ENCODE results near the gene CHI3L2.

The CHI3L2 gene

DNA sequence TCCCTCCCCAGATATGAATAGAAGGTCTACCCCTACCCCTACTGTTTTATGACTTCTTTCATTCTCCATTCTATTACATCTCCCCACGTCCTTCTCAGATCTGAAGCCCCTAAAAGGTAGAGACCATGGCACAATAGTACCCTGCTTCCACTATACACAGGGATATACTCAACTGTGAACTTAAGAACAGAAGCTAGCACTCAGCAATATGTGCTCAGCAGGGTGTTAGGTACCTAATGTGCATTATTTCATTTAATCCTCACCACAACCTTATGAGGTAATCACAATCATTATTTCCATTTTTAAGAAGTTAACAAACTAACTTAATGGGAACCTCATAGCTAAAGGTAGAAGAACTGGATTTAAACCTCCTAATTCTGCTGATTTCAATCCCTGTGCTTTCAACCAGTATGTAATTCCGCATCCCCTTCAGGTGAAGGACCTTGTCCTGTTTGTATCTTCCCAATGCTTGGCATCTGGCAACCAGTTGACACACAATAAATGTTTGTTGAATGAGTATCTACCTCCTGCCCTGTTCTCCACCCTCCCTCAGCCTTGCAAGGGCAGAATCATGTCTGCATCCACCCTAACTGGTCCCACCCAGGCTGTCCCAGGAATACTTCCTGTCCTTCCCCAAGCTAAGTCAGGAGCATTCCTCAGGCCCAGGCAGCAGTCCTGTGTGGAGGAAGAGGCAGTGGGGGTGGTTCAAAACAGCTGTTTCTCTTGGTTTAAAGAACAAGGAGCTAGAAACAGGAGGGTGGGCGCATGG lies 33.6 kb upstream of the CHI3L2 start:
- peaks cover 20% of the 10 kb centered on the region for H3K4me1 ChIP-seq
- TF ChIP-seq Cebpa-rat (IDR thresholded peaks at IDR 0.05), result no peak
- no peaks in the 10 kb centered on the region for H3K9me3 ChIP-seq
- no peak overlapping the region for H3K4me2 ChIP-seq
- H3K27me3 ChIP-seq, result no peaks in the 10 kb centered on the region
- H4K20me1 ChIP-seq, result no peaks in the 10 kb centered on the region
- no peak overlapping the region for H3K4me3 ChIP-seq
- H3K36me3 ChIP-seq, result peaks cover 81% of the 10 kb centered on the region
- no peak overlapping the region for H3K27ac ChIP-seq
- H3K9ac ChIP-seq, result no peak overlapping the region

DNA sequence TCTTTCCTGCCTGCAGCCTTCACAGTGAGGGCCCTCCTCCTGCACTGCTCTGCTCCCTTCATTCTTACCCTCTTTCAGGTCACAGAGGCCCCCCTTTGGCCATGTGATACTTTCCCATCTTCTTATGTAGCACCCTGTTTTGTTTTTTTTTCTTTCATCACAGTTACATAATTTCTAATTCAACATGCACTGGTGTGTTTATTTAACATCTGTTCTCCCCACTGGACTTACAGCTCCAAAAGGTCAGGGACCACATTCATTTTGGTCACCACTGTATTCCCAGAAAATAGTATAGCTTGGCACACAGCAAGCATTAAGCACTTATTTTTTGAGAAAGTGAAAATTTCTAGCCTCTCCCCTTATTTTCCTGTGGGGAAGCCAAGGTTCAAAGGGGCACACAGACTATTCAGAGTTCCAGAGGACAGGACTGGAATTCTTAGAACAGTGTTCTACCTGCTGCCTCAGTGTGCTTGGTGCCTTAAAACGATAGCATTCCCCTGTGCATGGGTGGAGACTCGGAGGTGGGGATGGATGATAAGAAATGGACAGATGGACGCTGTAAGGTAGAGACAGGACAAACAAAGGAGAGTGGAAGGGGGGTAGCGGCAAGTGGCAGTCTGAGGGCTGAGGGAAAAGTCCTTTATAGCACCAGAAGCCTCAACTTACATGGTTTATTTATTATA lies 32.4 kb upstream of the CHI3L2 start:
- no peak overlapping the region for H3K9ac ChIP-seq
- no peak overlapping the region for H3K4me2 ChIP-seq
- no peaks in the 10 kb centered on the region for H4K20me1 ChIP-seq
- H3K9me3 ChIP-seq, result no peaks in the 10 kb centered on the region
- H3K27me3 ChIP-seq, result no peaks in the 10 kb centered on the region
- peaks cover 32% of the 10 kb centered on the region for H3K4me1 ChIP-seq
- H3K27ac ChIP-seq, result no peak overlapping the region
- peaks cover 78% of the 10 kb centered on the region for H3K36me3 ChIP-seq
- H3K4me3 ChIP-seq, result no peak overlapping the region
- no peak for TF ChIP-seq Cebpa-rat (IDR thresholded peaks at IDR 0.05)

- Histone ChIP-seq H3K9ac (no peak overlapping the region), H3K4me2 (no peak overlapping the region), H3K4me3 (no peak overlapping the region), H3K4me1 (peaks cover 43% of the 10 kb centered on the region), H3K27me3 (no peaks in the 10 kb centered on the region), H3K9me3 (no peaks in the 10 kb centered on the region), H4K20me1 (no peaks in the 10 kb centered on the region), H3K27ac (no peak overlapping the region), H3K36me3 (peaks cover 74% of the 10 kb centered on the region)
- TF ChIP-seq Cebpa-rat (IDR thresholded peaks at IDR 0.05), result no peak
These were observed 31.3 kb upstream of the CHI3L2 start for GRCh38 chr1:111196213-111196612.

DNA sequence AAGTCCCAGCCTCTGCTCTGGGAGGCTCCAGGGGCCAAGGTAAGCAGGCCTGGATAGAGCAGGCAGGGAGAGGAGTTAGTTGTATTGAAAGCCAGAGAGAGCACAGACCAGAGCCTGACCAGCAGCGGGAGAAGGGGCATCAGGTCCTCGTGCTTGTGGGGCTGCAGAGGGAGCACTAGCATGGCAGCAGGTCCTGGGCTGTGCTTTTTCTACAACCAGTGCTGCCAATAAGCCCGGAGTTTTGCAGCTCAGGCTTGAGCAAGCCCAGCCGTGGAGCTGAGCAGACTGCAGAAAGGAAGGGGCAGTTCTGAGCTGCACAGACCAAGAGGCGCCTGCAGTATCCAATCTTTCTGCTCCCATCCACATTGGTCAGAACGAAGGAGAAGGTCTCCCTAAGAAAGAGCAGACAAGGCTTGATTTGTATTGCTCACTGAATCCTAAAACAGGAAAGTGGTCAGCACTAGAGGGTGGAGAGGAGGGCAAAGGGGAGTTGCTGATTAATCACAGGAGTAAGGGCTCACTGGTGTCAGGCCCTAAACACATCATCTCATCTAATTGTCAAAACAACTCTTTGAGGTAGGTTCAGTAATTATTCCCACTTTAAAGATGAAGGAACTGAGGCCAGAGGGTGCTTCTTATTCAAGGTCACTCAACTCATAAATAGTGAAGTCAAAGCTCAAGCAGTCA lies 29.8 kb upstream of the CHI3L2 start:
- Histone ChIP-seq H3K4me1 (peaks cover 54% of the 10 kb centered on the region), H3K27me3 (no peaks in the 10 kb centered on the region), H3K9ac (no peak overlapping the region), H3K4me3 (no peak overlapping the region), H4K20me1 (no peaks in the 10 kb centered on the region), H3K36me3 (peaks cover 58% of the 10 kb centered on the region), H3K9me3 (no peaks in the 10 kb centered on the region), H3K27ac (0 out of 2 replicates have a peak overlapping the region, but pooled peaks have one; percentile 19), H3K4me2 (peak overlapping the region; percentile 19; the same call in 1 of the 2 replicates)
- TF ChIP-seq Cebpa-rat (IDR thresholded peaks at IDR 0.05), result no peak

- peak overlapping the region; percentile 37; the same call in 1 of the 2 replicates for H3K27ac ChIP-seq
- H3K4me1 ChIP-seq, result peaks cover 55% of the 10 kb centered on the region
- no peaks in the 10 kb centered on the region for H4K20me1 ChIP-seq
- H3K4me2 ChIP-seq, result no peak overlapping the region
- H3K9me3 ChIP-seq, result no peaks in the 10 kb centered on the region
- no peak overlapping the region for H3K9ac ChIP-seq
- peaks cover 55% of the 10 kb centered on the region for H3K36me3 ChIP-seq
- H3K27me3 ChIP-seq, result no peaks in the 10 kb centered on the region
- no peak for TF ChIP-seq Cebpa-rat (IDR thresholded peaks at IDR 0.05)
- no peak overlapping the region for H3K4me3 ChIP-seq
These were observed 28.7 kb upstream of the CHI3L2 start for GRCh38 chr1:111198836-111199235.

DNA sequence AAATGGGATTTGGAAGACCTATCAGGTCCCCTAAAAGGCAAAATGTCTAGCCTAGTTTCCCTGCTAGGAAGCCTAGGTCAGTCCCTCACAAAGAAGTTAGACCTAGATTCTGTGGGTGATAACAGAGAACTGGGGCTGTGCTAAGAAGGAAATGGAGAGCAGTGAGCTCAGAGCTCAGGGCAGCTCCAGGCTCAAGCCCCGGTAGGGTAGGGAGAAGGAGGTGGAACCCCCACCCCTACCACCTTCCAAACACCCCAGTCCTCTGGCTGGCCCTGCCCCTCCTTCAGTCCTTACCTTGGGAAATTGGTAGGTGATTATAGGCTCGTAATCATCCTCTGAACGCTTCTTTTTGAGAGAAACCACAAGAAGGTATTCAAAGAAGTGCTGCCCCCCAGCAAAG lies 28.2 kb upstream of the CHI3L2 start:
- no peak for TF ChIP-seq Cebpa-rat (IDR thresholded peaks at IDR 0.05)
- no peak overlapping the region for H3K4me3 ChIP-seq
- H3K4me2 ChIP-seq, result peak overlapping the region; percentile 88; the same call in 1 of the 2 replicates
- H3K9ac ChIP-seq, result no peak overlapping the region
- H4K20me1 ChIP-seq, result no peaks in the 10 kb centered on the region
- no peaks in the 10 kb centered on the region for H3K27me3 ChIP-seq
- H3K9me3 ChIP-seq, result no peaks in the 10 kb centered on the region
- H3K4me1 ChIP-seq, result peaks cover 57% of the 10 kb centered on the region
- peaks cover 50% of the 10 kb centered on the region for H3K36me3 ChIP-seq
- peak overlapping the region; percentile 65; the same call in 1 of the 2 replicates for H3K27ac ChIP-seq

GRCh38 chr1:111199881-111200801 lies 27.4 kb upstream of the CHI3L2 start, which contains the start of gene DENND2D:
Gene DENND2D, minus strand, starts transcription at chr1:111200646. Its CDS starts 187 bp downstream, at chr1:111200459.
- H3K4me3 ChIP-seq, result no peak within 1 kb of the TSS
- no peaks in the 10 kb centered on the region for H3K27me3 ChIP-seq
- no peaks in the 10 kb centered on the region for H4K20me1 ChIP-seq
- 0 out of 2 replicates have a peak within 1 kb of the TSS, but pooled peaks have one; percentile 23 for H3K9ac ChIP-seq
- H3K4me2 ChIP-seq, result peak within 1 kb of the TSS; percentile 88
- peaks cover 65% of the 10 kb centered on the region for H3K4me1 ChIP-seq
- H3K36me3 ChIP-seq, result peaks cover 42% of the 10 kb centered on the region
- H3K9me3 ChIP-seq, result no peaks in the 10 kb centered on the region
- TF ChIP-seq Cebpa-rat (IDR thresholded peaks at IDR 0.05), result no peak
- peak within 1 kb of the TSS; percentile 65 for H3K27ac ChIP-seq

DNA sequence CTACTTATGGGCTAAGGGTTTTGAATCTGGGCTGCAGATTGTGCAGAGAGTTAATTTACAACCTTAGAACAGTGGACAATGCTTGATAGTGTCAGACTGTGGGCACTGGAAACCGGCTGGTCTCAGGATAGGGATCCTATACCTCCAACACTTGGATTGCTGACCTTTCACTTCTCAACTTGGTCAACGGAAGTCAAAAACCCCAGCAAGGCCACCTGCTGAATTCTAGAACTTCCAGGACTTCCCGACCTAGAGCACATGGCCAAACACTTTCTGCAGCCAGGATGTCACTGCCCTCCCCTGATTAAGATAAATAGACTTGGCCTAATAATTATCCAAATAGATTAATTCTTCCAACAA lies 26.7 kb upstream of the CHI3L2 start:
- Histone ChIP-seq H3K9ac (0 out of 2 replicates have a peak overlapping the region, but pooled peaks have one; percentile 8), H3K4me3 (no peak overlapping the region), H3K4me1 (peaks cover 71% of the 10 kb centered on the region), H3K4me2 (peak overlapping the region; percentile 88), H3K27ac (peak overlapping the region; percentile 65), H3K9me3 (no peaks in the 10 kb centered on the region), H3K36me3 (peaks cover 35% of the 10 kb centered on the region), H4K20me1 (no peaks in the 10 kb centered on the region), H3K27me3 (no peaks in the 10 kb centered on the region)
- no peak for TF ChIP-seq Cebpa-rat (IDR thresholded peaks at IDR 0.05)
